ENCODE data around the gene NFKBIB. TPM values are rescaled to one million over a fixed set of nuclear protein-coding genes. Genes with fewer than 3 reads are reported as not detected.

Gene NFKBIB
- total RNA-seq, 1 experiment from 2014 or later, result 39.8 TPM

GRCh38 chr19:38889803-38890202 lies 10.0 kb upstream of the NFKBIB start (continued):
- TF ChIP-seq, protein P1, sequence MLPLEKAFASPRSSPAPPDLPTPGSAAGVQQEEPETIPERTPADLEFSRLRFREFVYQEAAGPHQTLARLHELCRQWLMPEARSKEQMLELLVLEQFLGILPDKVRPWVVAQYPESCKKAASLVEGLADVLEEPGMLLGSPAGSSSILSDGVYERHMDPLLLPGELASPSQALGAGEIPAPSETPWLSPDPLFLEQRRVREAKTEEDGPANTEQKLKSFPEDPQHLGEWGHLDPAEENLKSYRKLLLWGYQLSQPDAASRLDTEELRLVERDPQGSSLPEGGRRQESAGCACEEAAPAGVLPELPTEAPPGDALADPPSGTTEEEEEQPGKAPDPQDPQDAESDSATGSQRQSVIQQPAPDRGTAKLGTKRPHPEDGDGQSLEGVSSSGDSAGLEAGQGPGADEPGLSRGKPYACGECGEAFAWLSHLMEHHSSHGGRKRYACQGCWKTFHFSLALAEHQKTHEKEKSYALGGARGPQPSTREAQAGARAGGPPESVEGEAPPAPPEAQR (CRISPR knock-in tag; IDR thresholded peaks at IDR 0.05), result no peak

GRCh38 chr19:38890686-38891085 lies 9.1 kb upstream of the NFKBIB start:
- no peak for ATAC-seq
- DNase-seq (ENCODE audit: low spot score), result no peak
- no peaks in the 10 kb centered on the region for H3K9me3 Mint-ChIP-seq
- CTCF ChIA-PET, result interaction anchor here (0.6 kb wide), 1 partner anchor 106 kb away, joined by 3 read pairs; no protein-coding TSS in a partner anchor
- TF ChIP-seq ZNF396 (CRISPR knock-in tag; IDR thresholded peaks at IDR 0.05; ENCODE audit: borderline replicate concordance), result no peak
- TF ChIP-seq SP1 (CRISPR knock-in tag; conservative IDR thresholded peaks at IDR 0.05), result no peak
- TF ChIP-seq, protein P1 (CRISPR knock-in tag; IDR thresholded peaks at IDR 0.05), result no peak
- TF ChIP-seq JUN (CRISPR knock-in tag; IDR thresholded peaks at IDR 0.05), result no peak
- TF ChIP-seq TCF7 (CRISPR knock-in tag; IDR thresholded peaks at IDR 0.05; ENCODE audit: low read depth), result no peak
- no peak for TF ChIP-seq OVOL2 (CRISPR knock-in tag; IDR thresholded peaks at IDR 0.05; ENCODE audit: borderline replicate concordance)
- TF ChIP-seq MLX (CRISPR knock-in tag; IDR thresholded peaks at IDR 0.05), result no peak
- TF ChIP-seq SOX15 (CRISPR knock-in tag; IDR thresholded peaks at IDR 0.05), result no peak
- TF ChIP-seq ATF3 (CRISPR knock-in tag; conservative IDR thresholded peaks at IDR 0.05), result no peak
- TF ChIP-seq ZNF671 (CRISPR knock-in tag; IDR thresholded peaks at IDR 0.05), result no peak
- no peak for TF ChIP-seq PRRX2 (CRISPR knock-in tag; IDR thresholded peaks at IDR 0.05)
- no peak for TF ChIP-seq TEAD1 (CRISPR knock-in tag; IDR thresholded peaks at IDR 0.05)
- TF ChIP-seq PREB (CRISPR knock-in tag; IDR thresholded peaks at IDR 0.05; ENCODE audit: borderline replicate concordance), result no peak
- no peak for TF ChIP-seq IRF2 (CRISPR knock-in tag; IDR thresholded peaks at IDR 0.05; ENCODE audit: borderline replicate concordance, low read depth)
- no peaks in the 10 kb centered on the region for H3K4me1 Mint-ChIP-seq
- H3K4me3 Mint-ChIP-seq, result no peak overlapping the region
- H3K27me3 Mint-ChIP-seq (ENCODE audit: low read depth), result no peaks in the 10 kb centered on the region; the same call in 1 of the 2 replicates
- H3K36me3 Mint-ChIP-seq, result no peaks in the 10 kb centered on the region
- H3K27ac Mint-ChIP-seq, result no peak overlapping the region
- POLR2A ChIA-PET, result no interaction called here

DNA sequence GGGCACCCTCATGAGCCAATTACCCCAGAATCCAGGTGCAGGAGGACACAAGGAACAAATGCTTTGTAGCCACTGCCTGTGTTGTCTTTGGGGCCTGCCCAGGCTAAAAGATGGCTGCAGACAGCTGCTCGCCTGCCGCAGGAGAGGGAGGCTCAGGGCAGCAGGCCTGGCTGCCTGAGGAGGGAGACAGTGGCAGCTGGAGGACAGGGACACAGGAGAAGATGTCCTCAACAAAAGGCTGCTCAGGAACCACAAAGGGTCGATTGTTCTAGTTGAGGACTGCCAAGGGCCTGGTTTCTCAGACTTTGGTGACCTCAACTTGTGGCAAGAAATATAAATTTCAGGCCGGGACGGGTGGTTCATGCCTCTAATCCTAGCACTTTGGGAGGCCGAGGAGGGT lies 8.0 kb upstream of the NFKBIB start:
- H3K4me3 Mint-ChIP-seq, result no peak overlapping the region
- CTCF ChIA-PET, result no interaction called here
- no peaks in the 10 kb centered on the region for H3K4me1 Mint-ChIP-seq
- no peak overlapping the region for H3K27ac Mint-ChIP-seq
- H3K36me3 Mint-ChIP-seq, result no peaks in the 10 kb centered on the region
- POLR2A ChIA-PET, result no interaction called here
- peaks cover 2% of the 10 kb centered on the region; the same call in 1 of the 2 replicates for H3K27me3 Mint-ChIP-seq (ENCODE audit: low read depth)
- H3K9me3 Mint-ChIP-seq, result no peaks in the 10 kb centered on the region
- DNase-seq (ENCODE audit: low spot score), result no peak
- no peak for ATAC-seq
- TF ChIP-seq, protein P2, sequence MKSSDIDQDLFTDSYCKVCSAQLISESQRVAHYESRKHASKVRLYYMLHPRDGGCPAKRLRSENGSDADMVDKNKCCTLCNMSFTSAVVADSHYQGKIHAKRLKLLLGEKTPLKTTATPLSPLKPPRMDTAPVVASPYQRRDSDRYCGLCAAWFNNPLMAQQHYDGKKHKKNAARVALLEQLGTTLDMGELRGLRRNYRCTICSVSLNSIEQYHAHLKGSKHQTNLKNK (CRISPR knock-in tag; IDR thresholded peaks at IDR 0.05), result no peak
- TF ChIP-seq ATF3 (CRISPR knock-in tag; conservative IDR thresholded peaks at IDR 0.05), result no peak
- TF ChIP-seq OVOL2 (CRISPR knock-in tag; IDR thresholded peaks at IDR 0.05; ENCODE audit: borderline replicate concordance), result no peak
- TF ChIP-seq ZNF512 (CRISPR knock-in tag; IDR thresholded peaks at IDR 0.05; ENCODE audit: borderline replicate concordance), result no peak
- TF ChIP-seq, protein P3, sequence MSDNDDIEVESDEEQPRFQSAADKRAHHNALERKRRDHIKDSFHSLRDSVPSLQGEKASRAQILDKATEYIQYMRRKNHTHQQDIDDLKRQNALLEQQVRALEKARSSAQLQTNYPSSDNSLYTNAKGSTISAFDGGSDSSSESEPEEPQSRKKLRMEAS (CRISPR knock-in tag; IDR thresholded peaks at IDR 0.05), result no peak
- TF ChIP-seq EMX1 (CRISPR knock-in tag; IDR thresholded peaks at IDR 0.05), result no peak
- TF ChIP-seq, protein P4, sequence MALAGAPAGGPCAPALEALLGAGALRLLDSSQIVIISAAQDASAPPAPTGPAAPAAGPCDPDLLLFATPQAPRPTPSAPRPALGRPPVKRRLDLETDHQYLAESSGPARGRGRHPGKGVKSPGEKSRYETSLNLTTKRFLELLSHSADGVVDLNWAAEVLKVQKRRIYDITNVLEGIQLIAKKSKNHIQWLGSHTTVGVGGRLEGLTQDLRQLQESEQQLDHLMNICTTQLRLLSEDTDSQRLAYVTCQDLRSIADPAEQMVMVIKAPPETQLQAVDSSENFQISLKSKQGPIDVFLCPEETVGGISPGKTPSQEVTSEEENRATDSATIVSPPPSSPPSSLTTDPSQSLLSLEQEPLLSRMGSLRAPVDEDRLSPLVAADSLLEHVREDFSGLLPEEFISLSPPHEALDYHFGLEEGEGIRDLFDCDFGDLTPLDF (CRISPR knock-in tag; IDR thresholded peaks at IDR 0.05), result no peak
- TF ChIP-seq GTF2I (CRISPR knock-in tag; conservative IDR thresholded peaks at IDR 0.05), result no peak
- TF ChIP-seq, protein P5, sequence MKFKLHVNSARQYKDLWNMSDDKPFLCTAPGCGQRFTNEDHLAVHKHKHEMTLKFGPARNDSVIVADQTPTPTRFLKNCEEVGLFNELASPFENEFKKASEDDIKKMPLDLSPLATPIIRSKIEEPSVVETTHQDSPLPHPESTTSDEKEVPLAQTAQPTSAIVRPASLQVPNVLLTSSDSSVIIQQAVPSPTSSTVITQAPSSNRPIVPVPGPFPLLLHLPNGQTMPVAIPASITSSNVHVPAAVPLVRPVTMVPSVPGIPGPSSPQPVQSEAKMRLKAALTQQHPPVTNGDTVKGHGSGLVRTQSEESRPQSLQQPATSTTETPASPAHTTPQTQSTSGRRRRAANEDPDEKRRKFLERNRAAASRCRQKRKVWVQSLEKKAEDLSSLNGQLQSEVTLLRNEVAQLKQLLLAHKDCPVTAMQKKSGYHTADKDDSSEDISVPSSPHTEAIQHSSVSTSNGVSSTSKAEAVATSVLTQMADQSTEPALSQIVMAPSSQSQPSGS (CRISPR knock-in tag; IDR thresholded peaks at IDR 0.05; ENCODE audit: borderline replicate concordance, low read depth), result no peak
- no peak for TF ChIP-seq ZNF317 (CRISPR knock-in tag; IDR thresholded peaks at IDR 0.05; ENCODE audit: borderline replicate concordance, low read depth)

Data from WTC11 (cell line).